ENCODE measurements around the gene TELO2.

The TELO2 gene

DNA sequence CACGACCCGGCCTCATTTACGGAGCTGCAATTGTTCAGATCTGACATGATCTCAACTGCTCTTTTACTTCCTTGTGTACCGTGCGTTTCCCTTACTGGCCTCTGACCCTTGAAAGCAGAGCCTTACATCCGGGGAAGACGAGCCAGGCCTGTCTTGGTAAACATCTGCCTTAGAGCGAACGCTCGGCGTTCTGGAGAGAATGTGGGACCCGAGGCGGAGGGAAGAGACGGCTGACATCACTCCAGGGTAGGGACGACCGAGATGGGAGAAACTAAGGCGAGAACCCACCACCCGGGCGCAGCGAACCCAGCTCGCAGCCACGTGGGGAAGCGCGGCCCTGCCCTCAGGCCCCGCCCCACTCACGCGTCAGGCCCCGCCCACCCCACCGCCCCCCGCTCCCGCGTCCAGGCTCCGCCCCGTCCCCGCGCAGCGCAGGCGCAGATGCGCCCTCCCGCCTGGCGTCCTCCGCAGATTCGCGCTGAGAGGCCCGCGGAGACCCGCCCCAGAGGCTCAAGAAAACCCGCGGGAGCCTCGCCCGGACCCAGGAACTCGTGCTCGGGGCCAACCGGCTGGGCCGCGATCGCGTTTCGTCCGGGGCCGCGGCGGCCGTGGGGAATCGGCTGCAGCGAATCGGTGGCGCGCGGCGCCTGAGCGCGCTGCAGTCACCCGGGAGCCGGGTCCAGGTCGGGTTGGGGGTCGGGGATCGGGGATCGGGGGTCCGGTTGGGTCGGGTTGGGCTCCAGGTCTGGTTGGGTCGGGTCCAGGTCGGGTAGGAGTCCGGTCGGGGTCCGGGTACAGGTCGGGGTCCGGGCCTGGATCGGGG, at the start of gene TELO2:
Gene TELO2, plus strand, starts transcription at position 438 of the 823 bp plus-strand sequence. CDS start 922 bp downstream, outside the sequence.
- DNase-seq: peak; percentile 89

DNA sequence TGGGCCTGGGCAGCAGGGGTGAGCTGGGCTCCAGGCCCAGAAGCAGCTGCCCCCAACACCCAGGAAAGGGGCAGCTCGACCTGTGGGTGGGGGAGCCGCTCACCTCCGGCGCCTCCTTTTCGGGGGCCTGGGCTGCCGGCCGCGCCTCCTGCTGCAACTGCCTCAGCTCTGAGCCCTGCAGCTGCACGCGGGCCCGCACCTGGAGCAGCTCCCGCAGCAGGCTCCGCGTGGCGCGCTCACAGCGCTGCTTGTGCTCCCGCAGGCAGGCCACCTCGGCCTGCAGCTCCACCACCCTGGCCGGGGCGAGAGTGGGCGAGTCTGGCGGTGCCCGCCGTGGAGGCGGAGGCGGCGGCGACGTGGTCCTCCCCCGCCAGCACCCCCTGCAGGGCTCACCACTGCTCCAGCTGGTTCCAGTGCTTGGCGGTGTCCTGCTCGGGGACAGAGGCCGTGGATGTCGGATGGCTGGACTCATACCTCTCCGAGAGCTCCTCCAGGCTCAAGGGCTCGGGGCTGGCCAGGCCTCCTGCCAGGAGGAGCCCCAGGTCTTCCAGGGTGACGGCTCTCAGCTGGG, 49.7 kb upstream of the TELO2 start:
- no peak for DNase-seq

DNA sequence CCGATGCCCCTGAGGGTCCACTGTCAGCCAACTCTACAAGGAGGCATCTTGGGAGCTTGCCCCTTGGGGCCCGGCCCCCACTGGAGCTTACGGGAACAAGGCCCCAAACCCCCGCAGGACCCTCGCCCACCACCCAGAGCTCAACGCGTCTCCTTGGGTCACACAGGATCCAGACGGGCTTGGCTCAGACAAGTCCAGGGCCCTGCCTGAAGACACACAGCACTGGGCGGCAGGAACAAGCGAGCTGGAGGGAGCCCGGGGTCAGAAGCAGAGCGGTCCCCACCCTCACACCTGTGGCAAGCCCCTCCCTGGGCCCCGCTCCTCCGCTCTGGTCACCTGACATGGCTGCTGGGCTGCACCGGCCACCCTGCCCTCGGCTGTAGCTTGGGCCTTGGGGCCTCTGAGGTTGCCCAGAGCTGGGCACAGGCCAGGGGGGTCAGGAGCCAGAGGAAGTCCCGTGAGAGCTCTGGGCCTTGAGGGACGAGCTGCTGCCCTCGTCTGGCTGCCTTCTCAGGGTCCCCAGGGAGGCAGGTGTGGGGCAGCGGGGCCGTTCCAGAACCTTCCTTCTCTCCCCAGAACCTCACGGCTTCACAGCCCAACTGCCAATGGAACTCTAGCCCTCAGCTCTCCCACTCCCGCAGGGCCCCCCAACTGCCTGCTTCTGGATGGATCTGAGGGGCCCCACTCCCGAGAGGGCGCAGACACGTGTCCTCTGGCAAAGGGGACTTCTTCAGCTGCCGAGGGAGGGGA, 49.0 kb upstream of the TELO2 start, which contains the start of gene CCDC154:
Gene CCDC154, minus strand, starts transcription at position 577 of the 750 bp plus-strand sequence. Its CDS starts 234 bp downstream, at position 343.
- DNase-seq: no peak

DNA sequence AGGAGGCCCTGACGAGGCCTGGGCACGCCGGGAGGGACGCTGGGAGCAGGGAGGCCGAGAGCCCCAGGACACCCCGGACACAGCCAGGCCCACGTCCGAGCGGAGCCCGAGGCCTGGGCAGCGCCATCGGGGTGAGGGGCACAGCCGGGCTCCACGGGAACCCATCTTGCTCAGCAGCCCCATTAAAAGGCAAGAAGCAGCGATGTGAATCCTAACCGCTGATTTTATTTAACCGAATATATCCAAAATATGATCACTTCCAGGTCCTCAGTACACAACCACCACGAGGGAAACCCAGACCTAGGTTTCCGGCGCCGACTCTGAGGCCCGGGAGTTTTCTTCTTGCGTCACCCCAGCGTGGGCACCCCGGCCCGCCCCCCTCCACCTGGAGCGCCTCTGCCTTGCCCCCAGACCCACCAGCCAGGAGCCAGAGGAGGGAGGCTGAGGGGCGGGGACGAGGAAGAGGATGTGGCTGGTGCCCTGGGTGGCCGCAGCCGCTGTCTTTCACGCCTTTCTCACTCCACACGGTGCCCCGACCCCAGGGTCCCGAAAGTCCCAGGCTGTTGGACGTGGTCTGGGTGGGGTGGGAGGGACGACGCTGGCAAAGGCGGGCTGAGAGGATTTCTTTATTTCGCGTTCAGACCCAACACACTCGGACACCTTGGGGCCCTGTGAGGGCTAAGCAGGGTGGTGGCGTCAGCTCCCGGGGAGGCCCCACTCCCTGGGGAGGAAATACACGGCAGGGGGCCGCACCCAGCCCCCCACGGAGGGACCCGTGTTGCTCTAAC, 48.2 kb upstream of the TELO2 start:
- no peak for DNase-seq

DNA sequence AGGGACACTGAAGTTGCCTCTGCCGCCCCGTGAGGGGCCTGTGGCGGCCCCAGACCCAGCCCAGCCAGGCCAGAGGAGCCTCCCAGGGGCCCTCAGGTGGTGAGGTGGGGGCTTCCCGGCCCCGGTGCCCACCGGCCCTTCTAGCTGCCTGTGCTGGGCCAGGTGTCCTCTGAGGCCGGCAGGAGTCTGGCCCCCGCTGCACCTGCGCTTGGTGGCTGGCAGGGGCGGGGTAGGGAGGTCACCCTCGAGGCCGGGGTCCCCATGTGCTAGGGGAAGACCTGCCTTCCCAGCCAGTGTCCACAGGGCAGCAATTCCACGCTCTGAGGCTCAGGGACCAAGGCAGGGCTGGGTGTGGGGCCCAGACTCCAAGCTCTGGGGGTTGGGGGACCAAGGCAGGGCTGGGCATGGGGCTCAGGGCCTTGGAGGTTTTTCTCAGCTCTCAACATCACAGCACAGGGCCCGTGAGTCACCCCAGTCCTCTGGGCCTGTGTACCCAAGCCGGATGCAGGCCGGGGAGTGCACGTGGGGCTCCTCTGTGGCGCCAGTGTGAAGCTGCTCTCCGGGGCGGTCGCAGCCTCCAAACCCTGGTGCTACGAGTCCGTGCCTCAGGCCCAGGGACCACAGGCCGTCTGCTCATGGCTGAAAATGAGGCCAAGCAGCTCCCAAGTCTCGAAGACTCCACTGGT, 47.5 kb upstream of the TELO2 start:
- no peak for DNase-seq

DNA sequence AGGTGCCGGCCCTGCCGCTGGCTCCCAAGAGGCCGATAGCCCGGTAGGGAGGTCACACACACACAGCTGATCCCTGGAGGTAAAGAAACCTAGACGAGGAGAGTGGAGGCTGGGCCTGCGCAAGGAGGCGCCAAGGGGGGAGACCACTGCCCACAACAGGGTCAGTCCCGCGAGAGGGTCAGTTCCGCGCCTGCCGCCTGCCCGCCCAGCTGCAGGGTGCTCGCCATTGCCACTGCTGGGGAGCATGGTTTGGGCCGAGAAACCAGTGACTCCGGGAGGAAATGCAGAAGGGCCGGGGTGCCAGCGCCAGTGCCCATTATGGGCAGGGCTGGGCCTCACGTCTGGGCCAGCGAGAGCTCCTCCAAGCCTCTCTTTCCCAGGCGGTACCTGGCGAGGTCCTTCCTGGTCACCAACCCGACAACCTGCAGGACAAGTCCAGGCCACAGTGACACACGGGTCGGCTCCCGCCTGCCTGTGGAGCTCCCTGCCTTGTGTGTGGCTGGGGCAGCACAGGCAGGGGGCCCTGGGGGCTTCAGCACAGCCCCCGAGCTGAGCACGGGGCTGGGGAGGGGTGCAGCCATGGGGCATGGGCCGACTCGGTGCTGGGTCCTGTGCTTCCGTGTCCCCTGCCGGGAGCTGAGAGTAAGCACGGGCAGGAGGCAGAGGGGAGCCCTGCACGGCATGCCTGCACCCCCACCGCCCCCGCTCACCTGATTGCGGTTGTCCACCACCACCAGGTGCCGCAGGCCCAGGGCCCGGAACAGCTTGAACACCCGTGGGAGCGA, 46.7 kb upstream of the TELO2 start:
- DNase-seq: no peak

DNA sequence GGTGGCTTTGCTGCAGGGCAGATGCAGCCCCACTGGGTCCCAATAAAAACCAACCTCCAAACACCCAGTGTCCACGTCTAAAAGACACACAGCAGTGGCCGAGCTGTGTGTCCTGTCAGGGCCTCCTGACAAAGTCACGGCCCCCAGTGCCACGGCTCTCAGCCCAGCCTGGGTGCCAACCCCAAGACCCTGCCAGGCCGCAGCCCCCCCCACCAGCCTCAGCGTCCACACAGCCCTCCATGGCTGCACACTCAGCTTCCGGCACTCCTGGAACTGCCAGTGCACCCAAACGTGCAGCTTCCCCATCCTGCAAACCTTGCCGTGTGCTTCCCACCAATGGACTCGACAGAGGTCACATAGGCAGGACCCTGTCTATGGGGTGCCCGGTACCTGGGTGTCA, 45.2 kb upstream of the TELO2 start:
- DNase-seq: no peak

DNA sequence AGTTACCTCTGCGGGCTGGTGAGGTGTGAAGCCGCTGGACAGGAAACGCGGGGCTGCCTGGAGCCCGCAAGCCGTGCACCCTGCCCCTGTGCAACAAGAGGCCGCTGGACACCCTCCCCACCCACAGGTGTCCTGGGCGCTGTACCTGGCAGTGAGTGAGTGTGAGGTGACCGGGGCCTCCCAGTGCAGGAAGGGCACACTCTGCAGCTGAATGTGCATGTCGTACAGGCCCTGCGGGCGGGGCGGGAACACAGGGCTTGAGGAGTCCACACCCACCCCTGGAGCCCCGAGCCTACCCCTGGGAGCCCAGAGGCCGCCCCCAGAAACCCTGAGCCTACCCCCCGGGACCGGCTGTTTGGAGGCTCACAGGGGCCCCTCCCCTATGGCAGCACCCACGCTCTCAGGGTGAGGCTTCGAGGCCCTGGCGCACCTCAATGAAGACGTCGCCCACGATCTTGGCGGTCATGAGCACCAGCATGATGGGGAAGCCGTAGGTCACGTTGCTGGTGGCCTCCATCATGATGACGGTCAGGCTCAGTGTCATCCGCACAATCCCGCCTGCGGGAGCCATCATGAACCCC, 44.5 kb upstream of the TELO2 start:
- DNase-seq: no peak

DNA sequence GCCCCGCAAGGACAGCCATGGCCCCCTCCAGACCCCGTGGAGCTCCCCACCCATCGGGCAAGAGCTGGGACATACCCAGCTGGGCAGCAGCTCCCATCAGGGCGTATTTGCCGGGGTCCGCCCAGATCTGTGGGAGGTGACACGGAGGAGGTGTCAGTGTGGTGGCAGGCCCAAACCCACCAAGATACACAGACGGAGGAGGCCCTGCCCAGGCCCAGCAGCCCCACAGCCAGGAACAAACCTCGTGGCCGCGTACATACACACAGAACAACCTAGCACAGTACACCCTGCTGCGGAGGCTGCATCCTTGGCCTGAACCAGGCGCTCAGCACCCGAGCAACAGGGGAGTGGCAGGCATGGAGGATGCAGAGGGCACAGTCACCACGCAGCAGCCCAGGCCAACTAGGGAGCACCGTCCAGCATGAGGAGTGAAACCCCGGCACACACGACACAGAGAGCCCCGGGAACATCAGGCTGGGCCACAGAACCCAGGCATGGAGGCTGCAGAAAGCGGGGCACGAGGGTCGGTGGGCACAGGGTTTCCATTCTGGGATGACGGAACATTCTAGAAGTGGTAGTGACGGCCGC, 43.9 kb upstream of the TELO2 start:
- DNase-seq: no peak

DNA sequence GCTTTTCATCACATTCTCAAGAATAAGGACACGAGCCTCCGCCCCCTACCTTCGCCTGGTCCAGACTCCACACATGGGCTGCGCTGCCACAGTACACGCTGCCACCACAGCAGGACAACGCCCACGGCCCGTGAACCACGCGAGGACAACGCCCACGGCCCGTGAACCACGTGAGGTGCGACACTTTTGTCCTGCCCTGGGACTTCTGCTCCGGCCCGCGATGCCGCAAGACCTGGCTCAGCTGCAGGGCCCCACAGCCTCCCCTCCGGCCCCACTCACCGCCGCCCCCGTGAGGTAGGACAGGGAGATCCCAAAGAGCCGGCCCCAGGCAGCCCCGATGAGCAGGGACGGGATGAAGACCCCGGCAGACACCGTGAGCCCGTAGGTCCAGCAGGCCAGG, 42.9 kb upstream of the TELO2 start:
- DNase-seq: no peak

DNA sequence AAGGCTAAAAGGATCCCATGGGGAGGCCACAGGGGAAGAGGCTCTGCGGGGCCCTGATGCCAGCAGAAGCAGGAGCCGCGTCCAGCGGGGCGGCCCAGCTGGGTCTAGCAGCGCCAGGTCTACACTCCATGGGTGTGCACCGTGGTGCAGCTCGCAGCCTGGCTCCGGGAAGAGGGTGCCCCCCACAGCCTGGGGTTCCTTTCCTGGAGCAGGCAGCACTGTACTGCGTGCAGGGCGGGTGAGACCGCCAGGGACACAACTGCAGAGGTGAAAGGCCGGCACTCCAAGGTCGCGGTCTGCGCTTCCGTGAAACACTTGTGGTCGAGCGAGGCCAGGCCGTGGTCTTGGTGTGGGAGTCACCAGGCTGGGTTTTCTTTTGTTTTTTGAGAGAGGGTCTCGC, 42.3 kb upstream of the TELO2 start:
- no peak for DNase-seq

DNA sequence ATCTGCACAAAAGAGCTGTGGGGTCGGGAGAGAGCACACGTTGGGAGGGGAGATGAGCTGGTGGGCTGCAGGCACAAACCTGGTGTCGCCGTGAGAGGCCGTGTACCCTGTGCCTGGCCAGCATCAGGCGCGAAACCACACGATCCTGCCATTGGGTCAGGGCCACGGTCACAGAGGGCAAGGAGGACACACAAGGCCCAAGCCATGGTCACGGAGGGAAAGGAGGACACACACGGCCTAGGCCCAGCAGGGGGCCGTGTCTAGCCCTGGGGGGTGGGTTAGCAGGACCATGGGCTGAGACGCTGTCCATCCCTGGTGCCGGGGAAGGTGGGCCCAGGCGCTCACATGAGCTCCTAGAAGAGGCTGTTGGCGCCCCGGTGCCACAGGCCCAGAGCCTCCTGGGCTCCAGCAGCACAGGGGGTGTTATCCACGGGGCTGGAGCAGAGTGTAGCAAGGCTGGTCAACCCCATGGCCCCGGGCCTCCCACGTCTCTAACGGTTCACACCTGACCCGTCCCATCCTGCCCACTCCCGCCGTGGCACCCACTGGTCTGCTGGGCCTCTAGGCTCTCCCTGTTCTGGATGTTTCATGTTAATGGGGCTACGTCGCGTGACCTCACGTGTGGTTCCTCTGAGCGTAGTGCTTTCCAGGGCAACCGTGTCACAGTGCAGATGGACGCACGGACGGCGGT, 41.3 kb upstream of the TELO2 start:
- DNase-seq: no peak

DNA sequence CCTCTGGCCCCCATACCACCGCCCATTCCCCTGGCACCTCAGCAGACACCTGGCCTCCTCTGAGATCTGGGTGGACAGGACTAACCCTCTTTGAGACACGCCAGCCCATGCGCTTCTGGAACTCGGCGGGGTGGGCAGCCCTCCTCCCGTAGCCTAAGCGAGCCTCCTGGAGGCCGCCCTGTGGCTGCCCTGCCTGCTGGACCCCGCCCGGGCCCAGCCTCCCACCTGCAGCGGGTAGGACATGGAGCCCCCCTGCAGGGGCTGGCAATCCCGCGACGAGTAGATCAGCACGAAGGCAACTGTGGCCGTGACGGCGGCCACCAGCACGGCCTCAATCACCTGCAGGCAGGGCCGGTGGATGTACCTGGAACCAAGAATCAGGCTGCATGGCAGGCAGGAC, 40.6 kb upstream of the TELO2 start:
- DNase-seq: no peak

DNA sequence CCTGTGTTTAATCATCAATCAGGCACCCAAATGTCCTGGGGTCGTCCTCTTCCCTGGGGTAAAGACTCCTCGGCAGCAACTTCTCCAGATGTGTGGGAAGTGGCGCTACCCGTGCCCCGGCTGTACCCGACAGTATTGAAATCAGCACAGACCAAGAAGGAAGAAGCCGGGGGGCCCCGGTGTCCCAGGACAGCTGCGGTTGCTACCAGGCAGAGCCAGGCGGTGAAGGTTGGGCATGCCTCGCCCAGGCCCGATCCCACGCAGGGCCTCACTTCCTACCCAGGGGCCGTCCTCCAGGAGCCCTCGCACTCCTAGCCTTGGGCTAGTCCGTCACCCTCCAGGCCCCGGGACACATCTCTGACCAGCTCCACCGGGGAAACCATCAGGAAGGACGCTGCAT, 39.8 kb upstream of the TELO2 start:
- DNase-seq: no peak

DNA sequence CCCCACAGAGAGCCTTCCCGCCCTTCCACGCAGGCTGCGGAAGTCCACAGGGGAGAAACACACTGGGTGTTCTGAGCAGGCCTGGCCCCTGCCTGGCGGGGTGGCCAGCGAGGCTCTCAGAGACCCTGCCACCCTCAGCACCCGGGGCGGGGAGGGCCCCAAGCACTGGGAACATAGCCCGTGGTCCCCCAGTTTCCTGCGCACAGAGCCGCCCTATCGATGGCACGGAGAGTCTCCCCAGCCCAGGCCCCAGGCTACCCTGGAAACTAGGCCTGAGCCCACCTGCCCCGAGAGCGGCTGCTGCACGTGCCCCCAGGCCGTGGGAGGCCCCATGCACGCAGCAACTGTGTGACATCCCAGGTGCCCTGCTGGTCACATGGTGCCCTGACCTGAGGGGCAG, 38.6 kb upstream of the TELO2 start:
- DNase-seq: no peak

DNA sequence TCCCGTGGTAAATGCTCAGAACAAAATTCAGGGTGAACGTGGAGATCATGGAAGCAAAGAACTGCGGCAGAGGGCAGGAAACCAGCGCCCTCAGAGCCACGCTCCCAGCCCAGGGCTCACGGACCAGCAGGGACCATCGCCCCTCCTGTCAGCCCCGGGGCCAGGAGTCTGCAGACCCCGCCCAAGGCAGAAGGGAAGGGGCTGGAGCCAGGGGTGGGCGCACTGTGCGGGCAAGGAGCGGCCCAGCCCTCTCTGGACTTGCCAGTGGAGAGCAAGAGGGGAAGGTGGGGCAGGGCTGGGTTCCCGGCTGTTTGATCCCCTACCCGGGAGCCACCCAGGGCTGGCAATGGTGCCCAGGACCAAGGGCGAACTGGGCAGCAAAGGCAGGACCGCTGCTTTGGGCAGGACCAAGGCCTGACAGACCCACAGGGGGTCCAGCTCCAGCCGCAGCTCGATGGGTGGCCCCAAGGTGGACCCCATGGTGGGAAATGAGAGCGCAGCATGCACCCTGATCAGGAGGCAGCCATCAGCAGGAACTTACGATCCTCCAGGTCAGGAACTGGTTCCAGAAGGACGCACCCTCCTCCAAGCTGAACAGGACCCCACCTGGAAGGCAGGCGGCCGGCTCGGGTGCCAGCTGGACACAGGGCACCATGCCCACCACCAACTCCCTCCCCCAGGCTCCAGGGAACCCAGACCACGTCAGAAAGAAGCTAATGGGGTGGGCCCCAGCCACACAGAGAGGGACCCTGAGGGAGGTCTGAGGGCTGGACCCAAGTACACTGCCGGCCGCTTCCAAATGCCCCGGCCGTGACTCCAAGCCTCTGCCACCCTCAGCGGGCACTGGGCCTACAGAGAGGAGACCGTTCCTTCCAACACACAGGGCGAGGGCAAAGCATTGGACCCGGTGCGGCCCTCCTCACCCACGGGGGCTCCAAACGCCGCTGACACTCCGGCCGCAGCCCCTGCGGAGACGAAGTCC, 37.7 kb upstream of the TELO2 start:
- no peak for DNase-seq

DNA sequence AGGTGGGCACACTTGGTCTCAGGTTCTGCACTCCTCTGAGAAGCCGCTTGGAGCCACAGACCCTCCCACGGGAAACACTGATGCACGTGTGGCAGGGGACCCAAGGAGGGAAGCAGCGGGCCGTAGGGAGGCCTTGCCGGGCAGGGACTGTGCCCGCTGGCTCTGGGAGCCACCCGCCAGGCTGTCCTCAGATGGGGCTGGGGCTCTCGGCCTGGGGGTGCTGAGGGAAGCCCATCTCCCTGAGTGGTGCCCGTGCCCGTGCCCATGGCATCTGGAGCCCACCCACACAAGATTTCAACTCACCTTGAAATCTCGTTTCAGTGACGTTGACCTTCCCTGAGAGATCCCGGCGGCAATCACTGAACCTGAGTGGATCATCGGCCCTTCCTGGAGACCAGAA, 36.2 kb upstream of the TELO2 start:
- no peak for DNase-seq

DNA sequence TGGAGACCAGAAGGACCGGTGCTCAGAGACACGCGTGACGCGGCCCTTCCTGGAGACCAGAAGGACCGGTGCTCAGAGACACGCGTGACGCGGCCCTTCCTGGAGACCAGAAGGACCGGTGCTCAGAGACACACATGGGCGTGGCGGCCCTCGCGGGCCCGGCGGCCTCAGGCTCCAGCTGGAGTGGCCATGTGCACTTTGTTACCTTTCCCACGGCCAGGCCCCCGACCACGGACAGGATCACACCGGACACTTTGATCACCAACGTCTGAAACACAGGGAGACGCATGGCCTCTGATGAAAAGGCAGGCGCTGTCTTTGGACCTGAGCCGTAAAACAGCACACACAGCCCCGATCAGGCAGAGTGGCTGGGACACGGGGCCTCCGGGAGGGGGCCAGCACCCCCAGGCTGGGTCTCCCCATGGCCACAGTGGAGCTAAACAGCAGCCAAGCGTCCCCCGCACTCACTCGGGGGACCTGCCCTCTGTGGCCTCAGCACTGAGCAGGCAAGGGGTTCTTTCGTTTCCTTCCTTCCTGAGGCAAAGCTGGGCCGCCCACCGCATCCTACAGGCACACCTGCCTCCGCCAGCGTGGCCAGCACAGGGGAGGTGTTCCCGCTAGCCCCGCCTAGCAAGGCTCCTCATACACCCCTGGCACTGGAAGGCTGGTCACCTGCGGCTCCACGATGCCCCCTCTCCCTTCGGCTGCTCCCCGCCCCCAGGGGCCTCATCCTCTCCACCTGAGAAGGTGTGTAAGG, 35.5 kb upstream of the TELO2 start:
- no peak for DNase-seq

Measured in islet precursor cell (in vitro differentiated cells).